Measurements from ENCODE around the gene TCF7L2.

DNA sequence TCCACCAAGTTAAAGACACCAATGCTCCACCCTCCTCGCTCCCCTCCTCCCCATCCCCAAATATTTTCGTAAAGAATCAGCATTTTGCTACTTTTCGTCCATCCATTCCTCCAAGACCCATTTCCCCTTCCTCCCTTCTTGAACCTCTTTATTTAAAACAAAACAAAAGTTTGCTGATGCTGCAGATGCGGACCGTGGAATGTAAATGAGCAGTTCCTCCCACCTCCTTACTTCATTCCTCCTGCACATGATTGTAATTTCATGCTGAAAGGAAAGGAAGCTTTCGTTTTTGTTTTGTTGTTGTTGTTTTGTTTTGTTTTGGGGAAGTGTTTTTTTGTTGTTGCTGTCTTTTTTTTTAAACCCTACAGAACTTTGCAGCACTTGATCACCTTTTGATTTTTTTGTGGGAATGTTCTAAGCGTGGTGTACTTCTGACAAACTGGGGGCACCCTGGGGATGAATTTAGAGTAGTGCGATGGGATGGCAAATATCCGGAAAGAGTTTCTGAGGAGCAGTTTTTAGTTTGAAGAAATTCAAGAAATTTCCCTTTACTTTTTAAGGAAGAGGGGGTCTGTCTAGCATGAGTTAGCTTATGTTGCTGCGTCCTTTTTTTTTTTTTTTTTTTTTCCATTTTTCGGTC lies 177.3 kb downstream of the TCF7L2 start:
- TF ChIP-seq CTCF (IDR thresholded peaks at IDR 0.05): no peak
- no peak for TF ChIP-seq POLR2A (IDR thresholded peaks at IDR 0.05)

All from adrenal gland (tissue), 5 donors.